Fibroblast of lung (primary cell): ENCODE data around the gene WDR72.

ENCODE experiments used
- EZH2 ChIP-seq: IDR thresholded peaks from 2 replicates; pipeline ENCODE4 v1.5.1; 2012; ENCODE audit warnings: low read length, control low read depth, mild to moderate bottlenecking; ENCODE audit errors: missing control alignments
- TF ChIP-seq, protein P1 (sequence below), 2 donors: IDR thresholded peaks in 1 of 2; conservative IDR thresholded peaks in 1 of 2; 1 replicate in 1 of 2; 2 replicates in 1 of 2; pipeline ENCODE4 v1.5.1; 2011 to 2012; ENCODE audit warnings: low read length in 2 of 2, control low read depth in 1 of 2, inconsistent platforms in 1 of 2, low read depth in 1 of 2, mild to moderate bottlenecking in 1 of 2

GRCh38 chr15:53807501-53807900 is 48.0 kb upstream of the WDR72 start:
- no peak for TF ChIP-seq EZH2
- TF ChIP-seq, protein P1, sequence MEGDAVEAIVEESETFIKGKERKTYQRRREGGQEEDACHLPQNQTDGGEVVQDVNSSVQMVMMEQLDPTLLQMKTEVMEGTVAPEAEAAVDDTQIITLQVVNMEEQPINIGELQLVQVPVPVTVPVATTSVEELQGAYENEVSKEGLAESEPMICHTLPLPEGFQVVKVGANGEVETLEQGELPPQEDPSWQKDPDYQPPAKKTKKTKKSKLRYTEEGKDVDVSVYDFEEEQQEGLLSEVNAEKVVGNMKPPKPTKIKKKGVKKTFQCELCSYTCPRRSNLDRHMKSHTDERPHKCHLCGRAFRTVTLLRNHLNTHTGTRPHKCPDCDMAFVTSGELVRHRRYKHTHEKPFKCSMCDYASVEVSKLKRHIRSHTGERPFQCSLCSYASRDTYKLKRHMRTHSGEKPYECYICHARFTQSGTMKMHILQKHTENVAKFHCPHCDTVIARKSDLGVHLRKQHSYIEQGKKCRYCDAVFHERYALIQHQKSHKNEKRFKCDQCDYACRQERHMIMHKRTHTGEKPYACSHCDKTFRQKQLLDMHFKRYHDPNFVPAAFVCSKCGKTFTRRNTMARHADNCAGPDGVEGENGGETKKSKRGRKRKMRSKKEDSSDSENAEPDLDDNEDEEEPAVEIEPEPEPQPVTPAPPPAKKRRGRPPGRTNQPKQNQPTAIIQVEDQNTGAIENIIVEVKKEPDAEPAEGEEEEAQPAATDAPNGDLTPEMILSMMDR (conservative IDR thresholded peaks at IDR 0.05 in 1 of 2, IDR thresholded peaks at IDR 0.05 in 1 of 2; ENCODE audit: low read depth in 1 of 2, low read length in 2 of 2) = no peak
